Raji (cell line): Measurements from ENCODE around the gene FBP1.

Source experiments
- POLR2A ChIP-seq: IDR thresholded peaks from 2 replicates; pipeline ENCODE4 v1.6.1; 2011; ENCODE audit warnings: low read depth, low read length, control low read depth; ENCODE audit not compliant: insufficient read depth

FBP1 gene

GRCh38 chr9:94577571-94577970 lies 61.7 kb downstream of the FBP1 start:
- no peak for TF ChIP-seq POLR2A

- TF ChIP-seq POLR2A = no peak
These were observed 62.3 kb downstream of the FBP1 start for GRCh38 chr9:94577036-94577435.

- no peak for TF ChIP-seq POLR2A
These were observed 63.2 kb downstream of the FBP1 start for GRCh38 chr9:94576131-94576530.

- no peak for TF ChIP-seq POLR2A
These were observed 70.2 kb downstream of the FBP1 start for GRCh38 chr9:94568972-94569712.

GRCh38 chr9:94568250-94568889 lies 70.9 kb downstream of the FBP1 start:
- no peak for TF ChIP-seq POLR2A

- TF ChIP-seq POLR2A = no peak
These were observed 72.0 kb downstream of the FBP1 start for GRCh38 chr9:94567271-94567670.

GRCh38 chr9:94566550-94566949 lies 72.8 kb downstream of the FBP1 start:
- TF ChIP-seq POLR2A = no peak

GRCh38 chr9:94563548-94563947 lies 75.8 kb downstream of the FBP1 start:
- TF ChIP-seq POLR2A = no peak

- no peak for TF ChIP-seq POLR2A
These were observed 79.1 kb downstream of the FBP1 start for GRCh38 chr9:94560237-94560636.

GRCh38 chr9:94557376-94557775 lies 81.9 kb downstream of the FBP1 start:
- TF ChIP-seq POLR2A = no peak

- TF ChIP-seq POLR2A = no peak
These were observed 84.6 kb downstream of the FBP1 start, which contains the start of gene PCAT7 for GRCh38 chr9:94554439-94555331. Gene PCAT7, plus strand, starts transcription at chr9:94555083.

GRCh38 chr9:94554078-94554438 lies 85.3 kb downstream of the FBP1 start:
- TF ChIP-seq POLR2A = no peak
